Stimulated activated CD8-positive, alpha-beta memory T cell treated with anti-CD3 and anti-CD28 coated beads, Interleukin-15, amount 100 ng/mL, for 48 hours (primary cell): Measurements from ENCODE around the gene TDRD12.
"Not testable (repeated sequence)": the region's sequence is repeated elsewhere in the genome, so short reads cannot be mapped to it uniquely, and the experiment has no call there.

ENCODE experiments used
- DNase-seq, 2 donors: peaks; one replicate each; pipeline ENCODE4 v3.0.0-alpha.2; 2020; ENCODE audit warnings: low read depth in 2 of 2

Gene TDRD12

DNA sequence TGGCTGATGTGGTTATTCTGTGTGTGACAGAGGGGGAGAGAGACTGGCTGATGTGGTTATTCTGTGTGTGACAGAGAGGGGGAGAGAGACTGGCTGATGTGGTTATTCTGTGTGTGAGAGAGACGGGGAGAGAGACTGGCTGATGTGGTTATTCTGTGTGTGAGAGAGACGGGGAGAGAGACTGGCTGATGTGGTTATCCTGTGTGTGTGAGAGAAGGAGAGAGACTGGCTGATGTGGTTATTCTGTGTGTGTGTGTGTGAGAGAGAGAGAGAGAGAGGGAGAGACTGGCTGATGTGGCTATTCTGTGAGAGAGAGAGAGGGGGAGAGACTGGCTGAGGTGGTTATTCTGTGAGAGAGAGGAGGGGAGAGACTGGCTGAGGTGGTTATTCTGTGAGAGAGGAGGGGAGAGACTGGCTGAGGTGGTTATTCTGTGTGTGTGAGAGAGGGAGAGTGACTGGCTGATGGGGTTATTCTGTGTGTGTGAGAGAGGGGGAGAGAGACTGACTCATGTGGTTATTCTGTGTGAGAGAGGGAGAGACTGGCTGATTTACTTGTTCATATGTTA, 27.1 kb downstream of the TDRD12 start:
- DNase-seq = not testable (repeated sequence)

DNA sequence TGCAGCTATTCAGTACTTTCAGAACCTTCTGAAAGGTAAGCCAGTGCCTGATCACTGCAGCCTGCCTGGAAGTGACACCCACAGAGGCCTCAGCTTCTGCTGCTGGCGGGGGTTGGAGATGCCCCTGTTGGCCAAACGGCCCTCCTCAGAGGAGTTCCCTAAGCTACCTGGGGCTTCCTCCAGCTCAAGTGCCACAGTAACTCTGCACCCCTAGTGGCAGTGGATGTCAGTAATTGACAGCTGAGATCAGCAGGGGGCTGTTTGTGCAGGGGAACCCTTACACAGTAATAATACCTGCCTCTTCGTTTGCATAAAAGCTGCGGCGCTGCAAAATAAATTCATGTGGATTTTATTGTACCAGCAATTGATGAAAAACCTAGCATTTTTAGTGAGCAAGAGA, 28.9 kb downstream of the TDRD12 start:
- peak in 1 of 2 donors; percentile 2 for DNase-seq

DNA sequence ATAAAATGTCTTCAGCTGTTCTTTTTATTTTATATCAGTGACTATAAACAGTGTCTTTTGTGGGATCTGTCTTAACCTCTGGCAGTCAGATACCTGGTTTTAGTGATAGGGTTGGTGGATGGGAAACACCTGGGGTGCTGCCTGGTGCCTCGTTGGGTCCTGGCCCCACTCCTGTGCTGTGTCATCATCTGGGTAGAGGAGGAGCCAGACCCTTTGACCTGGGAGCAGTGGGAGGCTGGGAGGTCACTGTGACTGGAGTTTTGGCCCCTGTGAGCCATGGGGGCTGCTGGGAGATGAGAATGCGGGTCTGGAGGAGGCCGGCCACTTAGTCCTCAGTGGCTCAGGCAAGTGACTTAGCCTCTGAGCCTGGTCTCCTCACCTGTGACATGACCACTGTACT, 29.4 kb downstream of the TDRD12 start:
- DNase-seq = no peak

DNA sequence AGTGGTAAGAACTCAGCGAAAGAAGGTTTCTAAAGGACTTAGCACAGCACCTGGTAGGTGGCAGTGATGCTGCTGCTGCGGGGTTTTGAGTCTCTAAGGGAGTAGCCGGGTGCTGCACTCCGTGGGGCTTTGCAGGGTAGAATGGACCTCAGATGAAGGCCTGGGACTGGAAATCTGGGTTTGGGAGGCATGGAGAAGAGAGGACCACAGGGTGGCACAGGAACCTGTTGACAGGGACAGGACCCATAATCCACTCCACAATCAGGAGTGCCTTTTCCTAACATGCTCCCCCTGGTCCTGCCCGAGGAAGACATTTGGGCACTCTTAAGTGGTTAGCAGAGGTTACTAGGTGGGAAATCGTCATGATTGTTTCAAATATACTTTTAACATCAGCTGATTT, 29.8 kb downstream of the TDRD12 start:
- no peak for DNase-seq

DNA sequence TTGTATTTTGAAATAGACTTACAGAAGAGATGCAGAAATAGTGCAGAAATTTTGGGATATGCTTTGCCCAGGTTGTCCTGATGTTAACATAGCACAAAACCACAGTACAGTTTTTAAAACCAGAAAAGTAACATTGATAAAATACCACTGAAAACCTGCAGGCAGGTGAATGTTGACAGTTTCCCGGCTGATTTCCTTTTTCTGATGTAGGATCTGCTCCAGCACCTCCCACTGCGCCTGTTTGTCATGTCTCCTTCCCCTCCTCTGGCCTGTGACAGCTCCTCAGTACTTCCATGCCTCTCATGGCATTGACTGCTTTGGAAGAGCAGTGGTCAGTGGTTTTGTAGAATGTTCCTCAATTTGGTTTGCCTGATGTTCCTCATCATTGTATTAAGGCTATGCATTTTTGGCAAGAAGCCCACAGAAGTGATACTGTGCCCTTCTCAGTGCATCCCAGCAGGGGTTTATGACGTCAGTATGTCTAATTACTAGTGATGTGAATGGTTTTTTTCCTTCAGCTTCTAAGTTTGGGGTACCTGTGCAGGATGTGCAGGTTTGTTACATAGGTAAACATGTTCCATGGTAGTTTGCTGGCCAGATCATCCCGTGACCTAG, 31.0 kb downstream of the TDRD12 start:
- DNase-seq = no peak

DNA sequence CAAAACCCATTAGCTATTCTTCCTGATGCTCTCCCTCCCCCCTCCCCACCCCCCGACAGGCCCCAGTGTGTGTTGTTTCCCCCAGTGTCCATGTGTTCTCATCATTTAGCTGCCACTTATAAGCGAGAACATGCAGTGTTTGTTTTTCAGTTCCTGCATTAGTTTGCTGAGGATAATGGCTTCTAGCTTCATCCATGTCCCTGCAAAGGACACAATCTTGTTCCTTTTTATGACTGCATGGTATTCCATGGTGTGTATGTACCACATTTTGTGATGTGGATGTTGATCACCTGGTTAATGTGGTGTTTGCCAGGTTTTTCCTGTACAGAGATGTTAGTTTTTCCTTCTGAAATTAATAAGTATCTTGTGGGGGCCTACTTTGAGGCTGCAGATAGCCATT, 31.5 kb downstream of the TDRD12 start:
- DNase-seq = no peak

DNA sequence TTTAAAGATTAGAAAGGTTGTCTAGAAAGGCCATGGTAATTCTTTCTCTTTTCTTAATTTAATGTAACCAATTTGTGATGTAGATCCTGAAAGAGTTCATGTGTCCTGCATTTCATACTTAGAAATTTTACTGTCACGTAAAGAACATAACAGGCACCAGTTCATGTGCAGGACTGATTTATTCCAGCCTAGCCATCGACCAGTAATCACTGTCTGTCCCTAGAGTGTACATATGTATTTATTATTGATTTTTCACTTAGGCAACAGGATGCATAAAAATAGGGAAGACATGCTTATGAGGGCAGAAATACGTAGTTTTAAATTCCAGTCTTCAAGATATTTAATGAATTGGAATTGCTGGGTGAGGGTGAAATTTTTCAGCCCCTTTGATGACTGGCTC, 37.6 kb downstream of the TDRD12 start:
- DNase-seq = no peak

DNA sequence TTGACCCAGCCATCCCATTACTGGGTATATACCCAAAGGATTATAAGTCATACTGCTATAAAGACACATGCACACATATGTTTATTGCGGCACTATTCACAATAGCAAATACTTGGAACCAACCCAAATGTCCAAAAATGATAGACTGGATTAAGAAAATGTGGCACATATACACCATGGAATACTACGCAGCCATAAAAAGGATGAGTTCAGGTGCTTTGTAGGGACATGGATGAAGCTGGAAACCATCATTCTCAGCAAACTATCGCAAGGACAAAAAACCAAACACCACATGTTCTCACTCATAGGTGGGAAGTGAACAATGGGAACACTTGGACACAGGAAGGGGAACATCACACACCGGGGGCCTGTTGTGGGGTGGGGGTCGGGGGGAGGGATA, 45.8 kb downstream of the TDRD12 start:
- DNase-seq = not testable (repeated sequence)

DNA sequence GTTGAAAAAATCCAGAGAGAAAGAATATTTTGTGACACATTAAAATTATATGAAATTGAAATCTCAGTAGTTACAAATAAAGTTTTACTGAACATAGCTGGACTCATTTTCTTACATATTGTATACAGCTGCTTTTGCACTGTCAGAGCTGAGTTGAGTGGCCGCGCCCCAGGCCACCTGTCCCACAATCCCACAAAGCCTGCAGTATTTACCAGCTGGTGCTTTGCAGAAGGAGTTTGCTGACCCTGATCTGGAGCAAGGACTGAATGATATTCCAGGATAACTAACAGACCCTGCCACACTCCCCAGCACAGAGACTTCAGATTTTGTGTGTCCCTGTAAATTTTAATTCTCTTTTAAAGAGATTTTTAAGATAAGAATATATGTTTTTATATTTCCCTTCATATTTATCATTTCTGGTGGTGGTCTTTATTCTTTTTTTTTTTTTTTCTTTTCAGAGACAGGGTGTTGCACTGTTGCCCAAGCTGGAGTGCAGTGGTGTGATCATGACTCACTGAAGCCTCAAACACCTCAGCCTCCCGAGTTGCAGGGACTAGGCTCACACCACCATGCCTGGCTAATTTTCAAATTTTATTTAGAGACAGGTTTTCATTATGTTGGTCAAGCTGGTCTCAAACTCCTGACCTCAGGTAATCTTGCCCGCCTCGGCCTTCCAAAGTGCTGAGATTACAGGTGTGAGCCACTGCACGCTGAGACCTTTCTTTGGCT, 48.5 kb downstream of the TDRD12 start:
- DNase-seq = no peak

DNA sequence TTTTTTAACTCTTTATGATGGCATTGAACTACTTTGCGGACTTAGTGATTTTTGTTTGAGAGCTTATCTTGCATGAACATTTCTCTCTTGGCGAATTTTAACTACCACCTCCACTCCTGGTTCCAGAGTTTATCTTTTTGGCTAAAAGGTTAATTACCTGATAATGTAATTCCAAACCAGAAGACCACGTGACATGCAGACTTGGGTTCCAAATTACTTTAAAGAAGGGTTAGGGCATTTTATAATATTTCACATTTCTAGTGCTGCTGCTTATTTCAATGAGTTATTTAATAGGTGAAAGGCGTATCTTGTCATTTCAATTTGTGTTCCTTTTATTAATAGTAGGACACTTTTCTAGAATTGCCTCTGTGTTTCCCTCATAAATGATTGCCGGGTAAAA, 52.0 kb downstream of the TDRD12 start:
- no peak for DNase-seq

DNA sequence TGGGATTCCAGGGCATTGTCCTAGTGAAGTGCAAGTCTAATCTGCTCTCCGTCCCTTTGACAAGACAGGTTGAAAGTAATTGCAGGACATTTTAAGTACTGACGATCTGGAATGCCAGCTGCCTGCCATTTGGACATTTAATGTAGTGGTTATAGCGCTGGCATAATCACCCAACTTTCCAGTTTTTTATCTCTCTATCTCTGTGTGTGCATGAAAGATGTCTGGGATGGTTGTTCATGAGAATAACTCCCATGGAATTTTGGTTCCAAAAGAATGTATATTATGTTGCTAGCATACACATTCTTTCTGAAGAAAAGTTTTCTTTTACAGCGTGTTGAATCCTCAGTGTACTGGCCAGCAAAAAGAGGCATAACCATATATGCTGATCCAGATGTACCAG, 53.6 kb downstream of the TDRD12 start:
- no peak for DNase-seq

DNA sequence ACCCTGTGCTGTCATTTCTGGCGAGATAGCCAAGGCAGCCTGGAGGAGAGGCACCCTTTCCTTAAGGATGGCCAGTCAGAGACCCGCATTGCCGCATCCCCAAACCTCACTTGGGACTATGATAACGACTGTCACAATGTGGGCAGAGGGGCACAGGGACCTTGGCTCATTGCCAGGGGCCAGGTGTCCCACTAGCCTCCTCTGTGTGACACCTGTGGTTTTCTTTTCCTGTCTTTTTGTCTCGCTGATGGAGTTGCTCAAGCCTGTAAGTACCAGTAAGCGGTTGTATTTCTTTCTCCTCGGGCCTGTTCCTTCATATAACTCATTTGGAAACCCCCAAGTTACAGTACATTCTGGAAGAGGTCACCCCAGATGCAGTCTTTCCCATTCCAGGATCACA, 59.5 kb downstream of the TDRD12 start:
- no peak for DNase-seq

DNA sequence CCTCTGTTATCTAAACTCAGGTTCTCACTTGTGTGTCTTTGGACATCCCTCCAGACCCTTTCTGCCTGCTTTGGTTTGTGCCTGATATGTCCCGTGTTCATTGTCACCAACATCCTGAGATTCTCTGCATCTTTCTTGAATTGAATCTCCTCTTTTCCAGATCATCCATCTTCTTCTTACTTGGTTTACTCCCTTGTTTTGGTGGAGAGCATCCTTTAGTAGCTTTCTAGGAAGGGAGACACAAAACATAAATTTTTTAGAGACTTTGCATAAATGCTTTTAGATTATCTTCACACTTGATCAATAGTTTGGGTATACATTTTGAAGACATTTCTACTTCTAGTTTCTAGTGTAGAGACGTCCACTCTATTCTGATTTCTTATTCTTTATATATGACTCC, 61.7 kb downstream of the TDRD12 start:
- DNase-seq = no peak

DNA sequence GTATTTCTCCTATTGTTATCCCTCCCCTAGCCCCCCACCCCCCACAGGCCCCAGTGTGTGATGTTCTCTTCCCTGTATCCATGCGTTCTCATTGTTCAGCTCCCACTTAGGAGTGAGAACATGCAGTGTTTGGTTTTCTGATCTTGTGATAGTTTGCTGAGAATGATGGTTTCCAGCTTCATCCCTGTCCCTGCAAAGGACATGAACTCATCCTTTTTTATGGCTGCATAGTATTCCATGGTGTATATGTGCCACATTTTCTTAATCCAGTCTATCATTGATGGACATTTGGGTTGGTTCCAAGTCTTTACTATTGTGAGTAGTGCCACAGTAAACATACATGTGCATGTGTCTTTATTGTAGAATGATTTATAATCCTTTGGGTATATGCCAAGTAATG, 62.5 kb downstream of the TDRD12 start:
- DNase-seq = not testable (repeated sequence)

DNA sequence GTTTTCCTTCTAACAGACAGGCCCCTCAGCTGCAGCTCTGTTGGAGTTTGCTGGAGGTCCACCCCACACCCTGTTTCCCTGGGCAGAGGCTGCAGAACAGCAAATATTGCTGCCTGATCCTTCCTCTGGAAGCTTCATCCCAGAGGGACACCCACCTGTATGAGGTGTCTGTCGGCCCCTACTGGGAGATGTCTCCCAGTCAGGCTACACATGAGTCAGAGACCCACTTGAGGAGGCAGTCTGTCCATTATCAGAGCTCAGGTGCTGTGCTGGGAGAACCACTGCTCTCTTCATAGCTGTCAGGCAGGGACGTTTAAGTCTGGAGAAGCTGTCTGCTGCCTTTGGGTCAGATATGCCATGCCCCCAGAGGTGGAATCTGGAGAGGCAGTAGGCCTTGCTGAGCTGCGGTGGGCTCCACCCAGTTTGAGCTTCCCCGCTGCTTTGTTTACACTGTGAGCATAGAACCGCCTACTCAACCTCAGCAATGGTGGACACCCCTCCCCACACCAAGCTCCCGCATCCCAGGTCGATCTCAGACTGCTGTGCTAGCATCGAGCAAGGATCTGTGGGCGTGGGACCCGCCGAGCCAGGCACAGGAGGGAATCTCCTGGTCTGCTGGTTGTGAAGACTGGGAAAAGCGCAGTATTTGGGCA, 67.7 kb downstream of the TDRD12 start:
- not testable (repeated sequence) for DNase-seq

DNA sequence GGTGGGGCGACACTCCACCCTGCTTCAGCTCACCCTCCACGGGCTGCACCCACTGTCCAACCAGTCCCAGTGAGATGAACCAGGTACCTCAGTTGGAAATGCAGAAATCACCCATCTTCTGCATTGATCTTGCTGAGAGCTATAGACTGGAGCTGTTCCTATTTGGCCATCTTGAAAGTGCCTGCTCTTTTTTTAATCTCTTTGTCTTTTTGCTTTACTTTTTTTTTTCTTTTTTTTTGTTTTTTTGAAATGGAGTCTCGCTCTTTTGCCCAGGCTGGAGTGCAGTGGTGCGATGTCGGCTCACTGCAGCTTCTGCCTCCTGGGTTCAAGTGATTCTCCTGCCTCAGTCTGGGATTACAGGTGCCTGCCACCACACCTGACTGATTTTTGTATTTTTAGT, 68.3 kb downstream of the TDRD12 start:
- DNase-seq = not testable (repeated sequence)

DNA sequence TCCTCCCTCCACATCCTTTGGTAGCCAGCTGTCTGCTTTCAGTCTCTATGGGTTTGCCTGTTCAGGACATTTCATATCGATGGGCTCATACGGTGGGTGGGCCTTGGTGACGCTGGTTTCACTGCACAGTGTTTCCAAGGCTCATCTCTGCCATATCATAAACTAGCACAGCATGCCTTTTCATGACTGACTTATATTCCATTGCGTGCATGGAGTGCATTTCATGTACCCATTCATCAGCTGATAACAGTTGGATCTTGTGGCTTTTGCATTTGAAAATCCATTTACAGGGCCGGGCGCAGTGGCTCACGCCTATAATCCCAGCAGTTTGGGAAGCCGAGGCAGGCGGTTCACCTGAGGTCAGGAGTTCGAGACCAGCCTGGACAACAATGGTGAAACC, 69.9 kb downstream of the TDRD12 start:
- DNase-seq = no peak

DNA sequence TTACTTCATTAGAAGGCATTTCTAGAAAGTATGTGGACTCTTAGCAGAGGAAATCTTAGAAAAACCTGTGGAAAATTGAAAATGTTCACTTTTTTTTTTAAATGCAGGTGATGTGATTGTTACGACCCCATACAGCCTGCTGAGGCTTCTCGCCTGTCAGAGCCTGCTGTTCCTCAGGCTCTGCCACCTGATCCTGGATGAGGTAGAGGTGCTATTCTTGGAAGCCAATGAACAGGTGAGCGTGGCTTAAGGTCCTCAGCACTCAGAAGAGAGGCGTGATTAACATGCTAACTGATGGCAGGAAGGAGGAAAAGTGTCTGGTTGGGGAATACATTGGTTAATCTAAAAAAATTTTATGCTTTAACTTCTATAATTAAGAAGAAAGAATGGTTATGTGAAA, 78.6 kb downstream of the TDRD12 start:
- no peak for DNase-seq

DNA sequence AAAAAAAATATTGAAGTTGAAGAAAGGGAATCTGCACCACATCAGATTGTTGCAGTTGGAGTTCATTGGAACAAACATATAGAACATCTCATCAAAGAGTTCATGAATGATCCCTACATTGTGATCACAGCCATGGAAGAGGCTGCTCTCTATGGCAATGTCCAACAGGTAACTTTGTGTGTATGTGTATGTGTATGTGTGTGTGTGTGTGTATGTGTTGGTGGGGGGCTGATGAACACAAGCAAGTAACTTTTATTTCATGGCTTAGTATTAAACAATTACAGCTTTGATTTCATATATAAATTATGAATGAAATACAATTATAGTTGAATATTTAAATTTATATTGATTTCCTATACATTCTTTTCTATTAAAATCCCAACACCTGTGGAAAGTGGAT, 80.6 kb downstream of the TDRD12 start:
- DNase-seq = no peak

DNA sequence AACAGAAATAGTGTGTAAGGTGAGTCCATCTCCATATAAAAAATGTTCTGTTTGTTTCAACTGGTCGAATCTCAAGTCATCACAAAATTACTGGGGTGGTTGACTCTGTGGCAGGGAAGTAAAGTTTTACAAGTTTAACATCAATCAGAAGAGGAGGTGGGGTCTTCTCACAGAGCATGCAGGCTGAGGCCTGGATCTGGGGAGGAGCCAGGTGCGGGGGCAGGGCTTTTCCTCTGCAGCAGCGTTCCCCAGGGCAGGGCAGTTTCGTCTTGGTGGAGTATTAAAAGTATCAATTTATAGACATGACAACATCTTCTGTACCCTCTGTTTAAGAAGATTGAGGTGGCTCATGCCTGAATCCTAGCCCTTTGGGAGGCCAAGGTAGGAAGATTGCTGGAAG, 81.2 kb downstream of the TDRD12 start:
- DNase-seq = no peak

DNA sequence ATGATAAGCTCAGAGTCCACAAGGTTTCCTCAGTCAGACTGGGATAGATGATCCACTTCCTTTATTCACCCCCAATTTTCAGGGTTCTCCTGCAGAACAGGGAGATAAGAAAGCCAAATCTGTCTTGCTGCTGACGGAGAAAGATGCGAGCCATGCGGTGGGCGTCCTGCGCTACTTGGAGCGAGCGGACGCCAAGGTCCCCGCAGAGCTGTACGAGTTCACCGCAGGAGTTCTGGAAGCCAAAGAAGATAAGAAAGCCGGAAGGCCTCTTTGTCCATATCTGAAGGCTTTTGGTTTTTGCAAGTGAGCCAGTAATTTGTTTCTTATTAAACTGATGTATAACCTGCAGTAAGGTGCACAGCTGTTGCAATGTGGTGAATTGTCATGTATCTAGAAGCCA, 83.3 kb downstream of the TDRD12 start:
- no peak for DNase-seq

DNA sequence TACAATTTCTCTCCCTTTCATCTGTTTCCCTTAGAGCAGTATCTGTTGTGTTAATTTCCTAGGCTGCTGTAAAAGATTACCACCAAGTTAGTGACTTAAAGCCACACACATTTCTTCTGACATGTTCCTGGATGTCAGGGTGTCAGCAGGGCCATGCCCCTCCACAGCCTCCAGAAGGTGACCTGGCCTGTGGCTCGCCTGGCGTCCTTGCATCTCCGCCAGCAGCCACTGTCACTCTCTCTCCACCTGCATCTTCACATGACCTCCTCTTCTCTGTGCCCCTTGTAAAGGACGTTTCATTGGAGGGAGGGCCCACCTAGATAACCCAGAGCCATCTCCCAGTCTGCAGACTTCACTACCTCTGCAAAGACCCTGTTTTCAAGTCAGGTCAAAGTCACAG, 88.7 kb downstream of the TDRD12 start:
- DNase-seq = no peak

DNA sequence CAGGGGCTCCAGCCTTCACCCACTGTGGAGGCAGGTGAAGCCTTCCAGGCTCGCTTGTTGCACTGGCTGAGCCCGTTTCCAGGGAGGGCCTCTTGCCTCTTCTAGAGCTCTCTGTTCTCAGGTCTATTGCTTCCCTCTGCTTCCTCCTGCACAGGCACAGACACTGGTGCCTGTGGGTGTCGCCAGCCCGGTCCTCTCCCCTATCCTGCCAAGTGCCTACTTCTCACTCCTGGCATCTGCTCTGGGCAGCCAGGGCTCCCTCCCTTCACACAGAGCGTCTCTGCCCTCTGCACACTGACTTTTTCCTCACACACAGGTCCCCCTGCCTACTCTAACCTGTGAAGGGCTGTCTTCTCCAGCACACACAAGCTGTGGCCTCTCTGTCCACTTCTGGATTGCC, 89.7 kb downstream of the TDRD12 start:
- no peak for DNase-seq
